Panc1 (cell line): ENCODE results near the gene MAD1L1.

Source experiments
- POLR2AphosphoS5 ChIP-seq: IDR thresholded peaks from 2 replicates; pipeline ENCODE4 v1.6.1; 2012; ENCODE audit warnings: mild to moderate bottlenecking, low read depth, low read length, moderate library complexity
- SIN3A ChIP-seq: IDR thresholded peaks from 2 replicates; pipeline ENCODE4 v1.6.1; 2012; ENCODE audit warnings: low read depth, mild to moderate bottlenecking, low read length, moderate library complexity, borderline replicate concordance; ENCODE audit not compliant: insufficient read depth
- TF ChIP-seq, protein P1 (sequence below): fragments of 450-650 bp; IDR thresholded peaks from 2 replicates; pipeline ENCODE4 v1.5.1; 2017; ENCODE audit warnings: mild to moderate bottlenecking
- TF ChIP-seq, protein P2 (sequence below), 2 experiments: IDR thresholded peaks; 2 replicates each; pipeline ENCODE4 v1.6.1; 2011 to 2012; ENCODE audit warnings: low read depth in 2 of 2, control low read depth in 1 of 2, low read length in 1 of 2, mild to moderate bottlenecking in 1 of 2, moderate library complexity in 1 of 2; ENCODE audit not compliant: insufficient read depth in 1 of 2

DNA sequence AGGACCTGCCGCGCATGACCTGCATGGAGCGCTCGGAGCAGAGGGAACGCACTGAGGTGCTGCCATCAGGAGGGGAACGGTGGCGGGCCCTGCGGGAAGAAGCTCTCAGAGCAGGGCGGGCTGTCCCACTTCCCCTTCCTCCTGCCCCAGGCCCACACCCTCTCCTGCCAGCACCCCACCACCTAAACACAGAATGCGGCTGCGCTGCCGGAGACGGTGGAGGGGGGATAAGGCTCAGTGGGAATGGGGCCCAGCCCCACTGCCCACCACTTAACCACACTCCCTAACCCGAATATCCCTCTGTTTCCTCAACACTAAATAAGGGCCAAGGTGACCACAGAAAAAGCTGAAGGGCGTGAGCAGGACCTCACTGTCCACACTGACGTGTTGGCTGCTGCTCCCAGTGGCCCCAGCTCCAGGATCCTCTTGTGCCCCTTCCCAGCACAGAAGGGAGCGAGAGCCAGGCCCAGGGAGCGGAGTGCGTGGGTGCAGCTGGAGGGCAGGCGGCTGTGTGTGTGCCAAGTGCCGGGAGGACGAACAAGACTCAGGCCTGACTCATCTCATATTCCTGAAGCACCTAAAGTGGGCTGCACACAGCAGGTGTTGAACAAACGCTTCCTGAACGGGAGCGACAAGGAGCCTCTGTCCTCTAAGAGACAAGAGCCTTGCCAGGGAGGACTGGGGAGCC lies 116.8 kb downstream of the MAD1L1 start:
- TF ChIP-seq, protein P1, sequence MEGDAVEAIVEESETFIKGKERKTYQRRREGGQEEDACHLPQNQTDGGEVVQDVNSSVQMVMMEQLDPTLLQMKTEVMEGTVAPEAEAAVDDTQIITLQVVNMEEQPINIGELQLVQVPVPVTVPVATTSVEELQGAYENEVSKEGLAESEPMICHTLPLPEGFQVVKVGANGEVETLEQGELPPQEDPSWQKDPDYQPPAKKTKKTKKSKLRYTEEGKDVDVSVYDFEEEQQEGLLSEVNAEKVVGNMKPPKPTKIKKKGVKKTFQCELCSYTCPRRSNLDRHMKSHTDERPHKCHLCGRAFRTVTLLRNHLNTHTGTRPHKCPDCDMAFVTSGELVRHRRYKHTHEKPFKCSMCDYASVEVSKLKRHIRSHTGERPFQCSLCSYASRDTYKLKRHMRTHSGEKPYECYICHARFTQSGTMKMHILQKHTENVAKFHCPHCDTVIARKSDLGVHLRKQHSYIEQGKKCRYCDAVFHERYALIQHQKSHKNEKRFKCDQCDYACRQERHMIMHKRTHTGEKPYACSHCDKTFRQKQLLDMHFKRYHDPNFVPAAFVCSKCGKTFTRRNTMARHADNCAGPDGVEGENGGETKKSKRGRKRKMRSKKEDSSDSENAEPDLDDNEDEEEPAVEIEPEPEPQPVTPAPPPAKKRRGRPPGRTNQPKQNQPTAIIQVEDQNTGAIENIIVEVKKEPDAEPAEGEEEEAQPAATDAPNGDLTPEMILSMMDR: no peak
- TF ChIP-seq, protein P2, sequence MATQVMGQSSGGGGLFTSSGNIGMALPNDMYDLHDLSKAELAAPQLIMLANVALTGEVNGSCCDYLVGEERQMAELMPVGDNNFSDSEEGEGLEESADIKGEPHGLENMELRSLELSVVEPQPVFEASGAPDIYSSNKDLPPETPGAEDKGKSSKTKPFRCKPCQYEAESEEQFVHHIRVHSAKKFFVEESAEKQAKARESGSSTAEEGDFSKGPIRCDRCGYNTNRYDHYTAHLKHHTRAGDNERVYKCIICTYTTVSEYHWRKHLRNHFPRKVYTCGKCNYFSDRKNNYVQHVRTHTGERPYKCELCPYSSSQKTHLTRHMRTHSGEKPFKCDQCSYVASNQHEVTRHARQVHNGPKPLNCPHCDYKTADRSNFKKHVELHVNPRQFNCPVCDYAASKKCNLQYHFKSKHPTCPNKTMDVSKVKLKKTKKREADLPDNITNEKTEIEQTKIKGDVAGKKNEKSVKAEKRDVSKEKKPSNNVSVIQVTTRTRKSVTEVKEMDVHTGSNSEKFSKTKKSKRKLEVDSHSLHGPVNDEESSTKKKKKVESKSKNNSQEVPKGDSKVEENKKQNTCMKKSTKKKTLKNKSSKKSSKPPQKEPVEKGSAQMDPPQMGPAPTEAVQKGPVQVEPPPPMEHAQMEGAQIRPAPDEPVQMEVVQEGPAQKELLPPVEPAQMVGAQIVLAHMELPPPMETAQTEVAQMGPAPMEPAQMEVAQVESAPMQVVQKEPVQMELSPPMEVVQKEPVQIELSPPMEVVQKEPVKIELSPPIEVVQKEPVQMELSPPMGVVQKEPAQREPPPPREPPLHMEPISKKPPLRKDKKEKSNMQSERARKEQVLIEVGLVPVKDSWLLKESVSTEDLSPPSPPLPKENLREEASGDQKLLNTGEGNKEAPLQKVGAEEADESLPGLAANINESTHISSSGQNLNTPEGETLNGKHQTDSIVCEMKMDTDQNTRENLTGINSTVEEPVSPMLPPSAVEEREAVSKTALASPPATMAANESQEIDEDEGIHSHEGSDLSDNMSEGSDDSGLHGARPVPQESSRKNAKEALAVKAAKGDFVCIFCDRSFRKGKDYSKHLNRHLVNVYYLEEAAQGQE (IDR thresholded peaks at IDR 0.05; ENCODE audit: insufficient read depth in 1 of 2, low read depth in 2 of 2, low read length in 1 of 2): no peak
- TF ChIP-seq POLR2AphosphoS5: no peak
- no peak for TF ChIP-seq SIN3A
